Colonic mucosa (tissue), 4 donors: ENCODE measurements around the gene ARHGDIB. TPM values are rescaled to one million over a fixed set of nuclear protein-coding genes. Genes with fewer than 3 reads are reported as not detected.

ENCODE experiments used
- DNase-seq: peaks from one replicate; pipeline ENCODE4 v3.0.0-alpha.2; 2020
- H3K27ac ChIP-seq: fragments of 200-600 bp; one replicate; pipeline ENCODE4 v1.8.0; 2021
- H3K27me3 ChIP-seq: fragments of 200-600 bp; one replicate; pipeline ENCODE4 v1.8.0; 2021
- H3K36me3 ChIP-seq: fragments of 200-600 bp; one replicate; pipeline ENCODE4 v1.8.0; 2021
- H3K4me1 ChIP-seq: fragments of 200-600 bp; one replicate; pipeline ENCODE4 v1.8.0; 2021; ENCODE audit warnings: mild to moderate bottlenecking
- H3K4me3 ChIP-seq: fragments of 200-600 bp; one replicate; pipeline ENCODE4 v1.8.0; 2021
- H3K9ac ChIP-seq, 2 donors: one replicate each; pipeline ENCODE4 v1.7.0; 2013; ENCODE audit warnings: control low read depth in 2 of 2, low read depth in 2 of 2, low read length in 2 of 2
- H3K9me3 ChIP-seq: fragments of 200-600 bp; one replicate; pipeline ENCODE4 v1.8.0; 2021
- CTCF ChIP-seq: fragments of 200-600 bp; IDR thresholded peaks from one replicate; pipeline ENCODE4 v1.8.0; 2022; ENCODE audit warnings: antibody characterized with exemption, mild to moderate bottlenecking
- intact Hi-C: fragments of 100-400 bp; cut with DNase I; formaldehyde crosslinking; loops from one replicate; pipeline ENCODE4 v1.14.1; 2022
- total RNA-seq, 2 donors: library from RNA; stranded (reverse); fragmentation: NEBNext Ultra II Directional in 1 of 2; extraction: Animal tissue kit (Norgen Biotek cat#: 25700) in 1 of 2; gene quantifications; one replicate each; pipeline ENCODE4 v1.2.1, GENCODE V29; 2021
- donor health status: healthy.
- donor health status: DM: no; HTN: no; CAD: no.
- donor health status: DM: no; HTN: no; CAD: no.

The ARHGDIB gene
- total RNA-seq, 2 donors from 2014 or later: 21.5 to 40.8 TPM

DNA sequence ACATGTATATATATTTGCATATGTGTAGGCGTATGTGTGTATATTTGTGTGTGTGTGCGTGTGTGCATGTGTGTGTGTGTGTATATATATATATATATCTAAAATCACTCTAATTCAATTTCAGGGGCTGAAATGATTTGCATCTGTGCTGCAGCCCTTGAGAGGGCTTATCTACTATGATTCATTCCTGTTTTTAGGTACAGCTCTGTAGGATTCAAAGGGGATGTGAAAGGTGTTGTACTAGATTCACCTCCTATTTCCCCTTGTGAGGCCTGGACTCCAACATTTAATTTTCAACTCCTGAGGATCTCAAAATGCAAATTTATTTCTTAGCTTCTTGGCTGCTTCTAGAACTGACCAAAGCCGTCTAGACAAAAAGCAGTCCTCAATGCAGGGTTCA lies 34.1 kb downstream of the ARHGDIB start:
- Histone ChIP-seq H3K27me3 (no peaks in the 10 kb centered on the region), H3K9me3 (no peaks in the 10 kb centered on the region), H3K27ac (no peak overlapping the region), H3K9ac (no peak overlapping the region), H3K36me3 (no peaks in the 10 kb centered on the region), H3K4me1 (no peaks in the 10 kb centered on the region), H3K4me3 (no peak overlapping the region)
- DNase-seq: no peak
- intact Hi-C loops: no loop called here
- no peak for TF ChIP-seq CTCF

DNA sequence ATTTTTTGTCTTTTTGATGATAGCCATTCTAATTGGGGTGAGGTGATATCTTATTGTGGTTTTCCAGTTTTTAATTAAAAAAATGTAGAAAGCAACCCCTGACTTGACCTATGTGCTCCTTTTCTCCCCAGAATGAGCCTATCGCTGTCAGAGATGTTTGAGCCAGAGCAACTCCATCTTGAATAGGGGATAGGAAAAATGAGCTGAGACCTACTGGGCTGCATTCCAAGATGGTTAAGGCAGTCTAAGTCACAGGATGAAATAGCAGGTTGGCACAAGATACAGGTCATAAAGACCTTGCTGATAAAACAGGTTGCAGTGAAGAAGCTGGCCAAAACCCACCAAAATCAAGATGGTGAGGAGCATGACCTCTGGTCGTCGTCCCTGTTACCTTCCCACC lies 36.9 kb downstream of the ARHGDIB start:
- Histone ChIP-seq H3K4me1 (no peaks in the 10 kb centered on the region), H3K36me3 (no peaks in the 10 kb centered on the region), H3K9me3 (no peaks in the 10 kb centered on the region), H3K9ac (no peak overlapping the region), H3K27me3 (no peaks in the 10 kb centered on the region), H3K27ac (no peak overlapping the region), H3K4me3 (no peak overlapping the region)
- no peak for TF ChIP-seq CTCF
- no peak for DNase-seq
- intact Hi-C loops: no loop called here

GRCh38 chr12:14923944-14924343 lies 37.5 kb downstream of the ARHGDIB start:
- H3K27me3 ChIP-seq: no peaks in the 10 kb centered on the region
- no peak for TF ChIP-seq CTCF
- H3K27ac ChIP-seq: no peak overlapping the region

DNA sequence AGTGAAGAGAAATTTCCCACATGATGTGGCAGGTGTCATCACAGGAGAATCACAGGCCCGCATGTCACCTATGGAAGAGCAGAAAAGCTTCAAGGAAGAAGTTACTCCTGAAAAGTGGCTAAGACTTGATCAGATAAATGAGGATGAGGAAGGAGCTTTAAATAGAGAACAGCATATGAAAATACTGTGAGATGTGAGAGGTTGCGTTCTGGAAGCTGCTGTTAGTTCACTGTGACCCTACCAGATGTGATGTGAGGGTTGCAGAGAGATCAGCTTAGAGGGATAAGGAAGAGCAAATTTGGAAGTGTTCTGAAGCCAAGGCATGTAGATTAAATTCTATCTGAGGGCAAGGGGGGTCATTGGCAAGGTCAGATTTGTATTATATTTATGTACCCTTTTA lies 40.2 kb downstream of the ARHGDIB start:
- intact Hi-C loops: no loop called here
- Histone ChIP-seq H3K9ac (no peak overlapping the region), H3K27me3 (no peaks in the 10 kb centered on the region), H3K36me3 (no peaks in the 10 kb centered on the region), H3K9me3 (no peaks in the 10 kb centered on the region), H3K27ac (no peak overlapping the region), H3K4me3 (no peak overlapping the region), H3K4me1 (no peaks in the 10 kb centered on the region)
- no peak for DNase-seq
- TF ChIP-seq CTCF: no peak

More at GRCh38 chr12:14923944-14924343, 37.5 kb downstream of the ARHGDIB start:
- Histone ChIP-seq H3K4me3 (no peak overlapping the region), H3K9me3 (no peaks in the 10 kb centered on the region), H3K36me3 (no peaks in the 10 kb centered on the region), H3K4me1 (no peaks in the 10 kb centered on the region), H3K9ac (no peak overlapping the region)
- no peak for DNase-seq
- intact Hi-C loops: no loop called here

- Histone ChIP-seq H3K4me1 (no peaks in the 10 kb centered on the region), H3K9ac (no peak overlapping the region), H3K27ac (no peak overlapping the region), H3K36me3 (no peaks in the 10 kb centered on the region), H3K4me3 (no peak overlapping the region), H3K9me3 (no peaks in the 10 kb centered on the region), H3K27me3 (no peaks in the 10 kb centered on the region)
- no peak for TF ChIP-seq CTCF
- intact Hi-C loops: no loop called here
- no peak for DNase-seq
Observed at GRCh38 chr12:14920475-14921126, 40.8 kb downstream of the ARHGDIB start.
